Erythroblast (primary cell): Measurements from ENCODE around the gene CNTNAP1.
"Not testable (repeated sequence)": the region's sequence is repeated elsewhere in the genome, so short reads cannot be mapped to it uniquely, and the experiment has no call there.

Experiments
- DNase-seq, 2 experiments: peaks; one replicate each; lab custom pipeline; 2025; lab: John Stamatoyannopoulos, UW
- GATA1 ChIP-seq: IDR thresholded peaks from 2 replicates; pipeline ENCODE4 v1.6.1; 2011; ENCODE audit warnings: low read depth, mild to moderate bottlenecking, control low read depth, low read length, moderate library complexity
- POLR2A ChIP-seq: IDR thresholded peaks from 2 replicates; pipeline ENCODE4 v1.6.1; 2011; ENCODE audit warnings: mild to moderate bottlenecking, low read length

Gene CNTNAP1

GRCh38 chr17:42681976-42682721 is at the start of gene CNTNAP1:
CNTNAP1 (plus strand) TSS chr17:42682531; CDS start chr17:42682830, 299 bp downstream.
- TF ChIP-seq POLR2A, result no peak
- no peak for TF ChIP-seq GATA1
- DNase-seq, result peak in 1 of 2 experiments; percentile 42

GRCh38 chr17:42632949-42633444 is 49.3 kb upstream of the CNTNAP1 start:
- TF ChIP-seq POLR2A, result peak; percentile 82
- TF ChIP-seq GATA1, result no peak
- peak; percentile 70 to 86 for DNase-seq

- TF ChIP-seq GATA1, result no peak
- no peak for TF ChIP-seq POLR2A
- DNase-seq, result peak in 1 of 2 experiments; percentile 38
These were observed 42.7 kb upstream of the CNTNAP1 start for GRCh38 chr17:42639525-42640113.

DNA sequence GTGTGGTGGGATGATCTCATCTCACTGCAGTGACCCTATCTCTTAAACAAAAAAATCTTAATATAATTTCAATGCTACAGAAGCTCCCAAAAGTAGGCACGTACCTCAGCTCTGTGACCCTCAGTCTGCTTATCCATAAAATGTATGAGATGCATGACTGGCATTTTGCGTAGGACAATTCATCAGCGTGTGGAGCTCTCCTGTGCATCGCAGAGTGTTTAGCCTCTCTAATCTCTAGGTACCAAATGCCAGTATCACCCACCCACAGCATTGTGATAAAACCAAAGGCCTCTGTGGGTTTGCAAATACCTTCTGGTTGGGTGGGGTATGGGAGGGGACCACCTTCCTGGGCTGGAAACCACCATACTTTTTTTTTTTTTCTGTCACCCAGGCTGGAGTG is 42.2 kb upstream of the CNTNAP1 start:
- peak; percentile 86 to 97 for DNase-seq
- peak; percentile 67 for TF ChIP-seq POLR2A
- peak; percentile 38 for TF ChIP-seq GATA1

DNA sequence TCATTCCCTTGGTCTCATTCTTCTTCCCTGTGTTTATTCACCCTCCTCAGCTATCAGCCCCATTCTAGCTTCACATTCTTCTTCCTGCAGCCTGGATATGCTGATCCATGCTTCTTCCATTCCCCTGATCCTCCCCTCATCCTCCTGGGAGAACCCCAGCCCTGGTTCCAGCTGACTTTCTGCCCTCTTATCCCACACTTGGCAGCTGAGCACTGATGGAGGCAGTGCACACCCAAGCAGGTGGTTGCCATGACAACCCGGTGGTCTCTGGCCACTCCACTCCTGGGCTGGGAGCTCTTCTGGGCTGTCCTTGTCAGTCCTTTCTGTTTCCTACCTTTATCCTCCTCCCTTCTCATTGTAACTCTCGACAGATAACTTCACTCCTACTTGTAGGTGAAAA is 40.0 kb upstream of the CNTNAP1 start:
- no peak for TF ChIP-seq POLR2A
- no peak for TF ChIP-seq GATA1
- DNase-seq, result no peak

DNA sequence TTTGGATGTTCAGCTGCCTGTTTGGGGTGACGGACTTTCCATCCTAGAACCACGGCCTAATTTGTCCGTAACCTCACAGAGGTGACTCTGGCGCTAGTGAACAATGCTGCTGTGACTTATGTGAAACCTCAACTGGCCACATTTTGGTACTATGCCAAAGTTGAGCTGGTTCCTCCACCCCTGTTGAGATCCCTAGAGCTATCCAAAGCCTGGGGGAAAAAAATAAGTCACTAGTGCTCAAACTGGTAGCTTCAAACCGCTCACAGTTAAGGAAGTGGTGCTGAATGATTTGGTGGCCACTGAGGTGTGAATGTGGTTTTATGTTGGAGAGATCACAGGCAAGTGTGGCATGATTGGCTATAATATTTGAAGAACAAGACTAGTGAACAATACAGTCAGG is 34.6 kb upstream of the CNTNAP1 start:
- no peak for DNase-seq
- TF ChIP-seq POLR2A (no peak), GATA1 (no peak)

- TF ChIP-seq POLR2A (no peak), GATA1 (no peak)
- no peak for DNase-seq
These were observed 30.9 kb upstream of the CNTNAP1 start for GRCh38 chr17:42651392-42651791.

DNA sequence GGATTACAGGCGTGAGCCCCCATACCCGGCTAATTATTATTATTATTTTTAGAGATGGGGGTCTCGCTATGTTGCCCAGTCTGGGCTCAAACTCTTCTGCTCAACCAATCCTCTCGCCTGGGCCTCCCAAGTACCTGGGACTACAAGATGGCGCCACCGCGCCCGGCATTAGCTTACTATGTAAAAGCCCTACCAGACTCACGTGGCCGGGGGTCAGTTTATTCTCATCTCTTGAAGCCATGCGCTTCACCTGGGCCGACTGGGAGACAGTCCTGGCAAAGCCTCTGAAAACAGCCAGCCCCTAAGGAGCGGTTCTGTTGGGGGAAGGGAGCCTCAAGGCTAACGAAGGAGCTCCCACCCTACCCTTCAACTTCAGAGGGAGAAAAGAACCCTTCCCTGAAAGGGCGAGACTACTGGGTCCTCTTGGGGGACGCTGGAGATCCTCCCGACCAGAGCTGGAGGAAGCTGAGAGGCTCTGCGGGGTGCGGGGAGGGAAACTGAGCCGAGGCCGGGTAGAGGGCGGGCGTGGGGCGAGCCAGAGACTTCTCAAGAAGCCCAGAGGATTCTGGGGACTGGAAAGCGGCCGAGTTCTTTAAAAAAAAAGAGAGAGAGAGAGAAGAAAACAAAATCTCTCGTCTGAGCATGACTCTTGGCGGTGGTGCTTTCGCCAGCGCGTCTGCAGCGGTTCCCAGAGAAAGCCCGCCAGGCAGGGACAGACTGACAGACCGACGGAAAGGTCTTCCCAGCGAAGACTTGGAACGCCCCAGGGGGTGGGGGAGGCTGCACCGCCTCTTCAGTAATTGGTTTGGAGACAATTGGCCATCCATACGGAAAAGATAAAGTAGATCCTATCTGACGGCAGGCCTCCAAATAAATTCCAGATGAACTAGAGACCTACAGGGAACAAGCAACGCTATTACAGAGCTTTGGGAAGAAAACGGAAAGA is 28.9 kb upstream of the CNTNAP1 start:
- no peak for TF ChIP-seq POLR2A
- TF ChIP-seq GATA1, result no peak
- peak; percentile 45 to 52 for DNase-seq

DNA sequence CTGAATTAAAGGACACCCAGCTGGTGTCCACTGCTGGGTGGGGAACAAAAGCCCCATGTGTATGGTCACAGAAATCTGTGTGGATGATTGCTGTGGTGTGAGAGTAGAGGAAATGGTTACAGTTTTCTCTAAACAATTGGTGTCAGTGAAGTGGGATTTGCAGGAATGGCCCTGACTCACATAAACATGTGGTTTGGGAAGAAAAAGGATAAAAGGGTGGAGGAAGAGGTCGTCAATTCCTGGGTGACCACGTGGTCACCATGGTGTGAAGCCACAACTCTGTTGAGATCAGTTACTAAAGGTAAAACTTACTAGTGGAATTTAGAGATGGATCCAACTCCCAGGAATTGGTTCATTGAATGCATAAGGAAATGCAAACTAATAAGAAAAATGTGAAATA is 26.8 kb upstream of the CNTNAP1 start:
- TF ChIP-seq POLR2A (no peak), GATA1 (no peak)
- no peak for DNase-seq

DNA sequence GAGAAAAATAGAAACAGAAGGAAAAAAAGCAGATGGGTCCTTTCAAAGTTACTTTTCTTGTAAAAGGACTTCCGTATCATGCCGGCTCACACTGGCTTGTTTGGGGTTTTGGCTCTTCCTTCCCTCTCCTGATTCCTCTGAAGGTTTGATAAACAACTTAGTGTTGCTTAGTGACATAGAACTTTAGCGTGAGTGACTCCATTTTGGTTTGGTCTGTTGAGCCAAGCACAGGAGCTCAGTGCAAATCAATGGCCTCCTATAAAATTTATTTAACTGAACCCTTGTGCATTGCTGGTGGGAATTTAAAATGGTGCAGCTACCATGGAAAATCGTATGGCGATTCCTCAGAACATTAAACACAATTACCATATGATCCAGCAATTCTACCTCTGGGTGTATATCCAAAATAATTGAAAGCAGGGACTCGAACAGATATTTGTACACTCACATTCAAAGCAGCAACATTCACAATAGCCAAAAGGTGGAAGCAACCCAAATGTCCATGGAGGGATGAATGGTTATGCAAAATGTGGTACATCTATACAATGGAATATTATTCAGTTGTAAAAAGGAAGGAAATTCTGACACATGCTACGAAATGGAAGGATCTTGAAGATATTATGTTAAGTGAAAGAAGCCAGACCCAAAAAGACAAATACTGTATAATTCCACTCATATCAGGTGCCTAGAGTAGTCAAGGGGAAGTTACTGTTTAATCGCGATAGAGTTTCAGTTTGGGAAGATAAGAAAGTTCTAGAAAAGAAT is 24.3 kb upstream of the CNTNAP1 start:
- no peak for DNase-seq
- TF ChIP-seq GATA1, result no peak
- no peak for TF ChIP-seq POLR2A

- DNase-seq, result peak; percentile 74 to 83
- TF ChIP-seq GATA1 (no peak), POLR2A (peak; percentile 97)
These were observed 23.0 kb upstream of the CNTNAP1 start, which contains the start of gene TUBG2 for GRCh38 chr17:42659079-42659931. TUBG2 (plus strand) TSS chr17:42659284; CDS start chr17:42659504, 220 bp downstream.

DNA sequence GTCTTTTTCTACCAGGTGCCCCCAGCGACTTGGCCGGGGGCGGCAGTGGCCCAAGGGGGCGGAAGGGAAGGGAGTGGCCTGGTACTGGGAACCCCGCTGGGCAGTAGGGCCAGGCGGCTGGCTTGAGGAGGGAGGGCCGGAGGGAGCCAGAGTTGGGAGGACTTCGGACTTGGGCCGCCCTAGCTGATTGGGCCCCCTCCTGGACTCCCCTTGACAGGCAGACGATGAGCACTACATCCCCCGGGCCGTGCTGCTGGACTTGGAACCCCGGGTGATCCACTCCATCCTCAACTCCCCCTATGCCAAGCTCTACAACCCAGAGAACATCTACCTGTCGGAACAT is 22.4 kb upstream of the CNTNAP1 start:
- DNase-seq, result not testable (repeated sequence)
